ENCODE measurements around the gene SEC14L1. TPM values are rescaled to one million over a fixed set of nuclear protein-coding genes. Genes with fewer than 3 reads are reported as not detected.

Gene SEC14L1
- 31.0 and 49.2 TPM in 2 replicates for total RNA-seq

GRCh38 chr17:77140878-77141767 lies at the start of gene SEC14L1:
TSS of gene SEC14L1 (plus strand) at chr17:77140969. CDS start at chr17:77143597, 2,628 bp downstream.

Small RNA genes within 50 kb of the gene (small RNA-seq; reads per million reads assigned to genes)
- gene RNU4-47P = not detected

All from placental epithelial cell (primary cell).